Immature natural killer cell (primary cell): ENCODE results near the gene ATRAID. TPM values are rescaled to one million over a fixed set of nuclear protein-coding genes. Genes with fewer than 3 reads are reported as not detected.

ENCODE experiments used
- DNase-seq, 3 donors: peaks; one replicate each; pipeline ENCODE4 v3.0.0; 2022; ENCODE audit warnings: mixed read lengths in 1 of 3
- H3K27ac Mint-ChIP-seq, 6 donors: one replicate each; pipeline ENCODE4 v1.8.0; 2020; ENCODE audit warnings: mixed read lengths in 6 of 6, mild to moderate bottlenecking in 5 of 6, inconsistent platforms in 4 of 6, moderate library complexity in 3 of 6
- H3K27me3 Mint-ChIP-seq, 3 donors: one replicate each; pipeline ENCODE4 v1.8.0; 2020 to 2021; ENCODE audit warnings: low read depth in 3 of 3, mild to moderate bottlenecking in 3 of 3, mixed read lengths in 3 of 3, moderate library complexity in 3 of 3, inconsistent platforms in 1 of 3
- H3K36me3 Mint-ChIP-seq, 3 donors: one replicate each; pipeline ENCODE4 v1.8.0; 2020; ENCODE audit warnings: mixed read lengths in 3 of 3, inconsistent platforms in 2 of 3, mild to moderate bottlenecking in 2 of 3
- H3K4me1 Mint-ChIP-seq, 2 donors: one replicate each; pipeline ENCODE4 v1.8.0; 2020; ENCODE audit warnings: inconsistent platforms in 2 of 2, mild to moderate bottlenecking in 2 of 2, mixed read lengths in 2 of 2, moderate library complexity in 1 of 2
- H3K4me3 Mint-ChIP-seq, 5 donors: one replicate each; pipeline ENCODE4 v1.8.0; 2020; ENCODE audit warnings: mild to moderate bottlenecking in 5 of 5, mixed read lengths in 5 of 5, inconsistent platforms in 3 of 5, moderate library complexity in 3 of 5
- H3K9me3 Mint-ChIP-seq, 6 donors: one replicate each; pipeline ENCODE4 v1.8.0; 2020; ENCODE audit warnings: mild to moderate bottlenecking in 6 of 6, mixed read lengths in 6 of 6, inconsistent platforms in 4 of 6, moderate library complexity in 3 of 6
- polyA plus RNA-seq, 3 donors: library from polyadenylated mRNA; unstranded; fragments of 300-500 nt; fragmentation: Illumina TruSeq; gene quantifications; one replicate each; pipeline ENCODE4 v1.2.3, GENCODE V29; 2021

Gene ATRAID
- polyA plus RNA-seq, 3 donors from 2014 or later, result 264 to 391 (median 388) TPM

DNA sequence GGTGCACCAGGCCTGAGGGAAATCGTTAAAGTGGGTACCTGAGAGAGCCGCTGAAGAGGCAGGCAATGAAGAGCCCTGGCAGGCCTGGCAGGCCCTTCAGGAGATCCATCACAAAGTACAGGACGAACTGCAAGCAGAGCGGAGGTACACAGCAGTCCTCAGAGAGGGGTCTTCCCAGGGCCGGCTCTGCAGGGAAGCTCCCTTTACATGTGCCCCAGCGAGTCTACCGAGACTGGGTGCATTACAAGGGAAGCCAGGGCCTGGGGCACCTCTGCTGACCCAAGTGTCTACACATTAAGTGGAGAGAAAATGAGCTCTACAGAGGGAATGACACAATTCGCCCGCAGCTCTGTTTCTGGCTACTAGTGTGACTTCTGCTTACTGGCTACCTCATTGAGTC lies 8.1 kb upstream of the ATRAID start:
- Mint-ChIP-seq H3K36me3 (peaks cover 13 to 37% (median 26%) of the 10 kb centered on the region in 3 donors), H3K27ac (no peak overlapping the region), H3K4me1 (no peaks in the 10 kb centered on the region), H3K4me3 (no peak overlapping the region), H3K9me3 (no peaks in the 10 kb centered on the region), H3K27me3 (peaks cover 2 to 8% (median 4%) of the 10 kb centered on the region in 3 donors)
- no peak for DNase-seq

DNA sequence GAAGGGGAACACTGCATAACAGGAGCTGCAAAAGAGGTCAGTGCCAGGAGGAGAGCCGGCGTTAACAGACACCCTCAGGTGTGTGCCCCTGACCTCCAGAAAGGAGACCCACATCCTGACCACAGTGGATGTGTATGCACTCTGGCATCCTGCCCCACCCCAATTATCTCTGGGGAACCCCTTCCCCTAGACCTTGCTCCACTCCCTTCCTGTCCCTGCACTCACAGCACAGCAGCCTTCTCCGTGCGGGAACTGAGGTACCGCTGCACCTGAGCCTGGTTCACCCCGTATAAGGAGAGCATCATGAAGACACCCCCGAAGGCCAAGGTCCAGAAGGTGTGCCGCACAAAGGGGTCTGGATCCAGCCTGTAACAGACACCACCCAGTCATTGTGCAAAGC lies 7.3 kb upstream of the ATRAID start:
- Mint-ChIP-seq H3K9me3 (no peaks in the 10 kb centered on the region), H3K36me3 (peaks cover 13 to 36% (median 26%) of the 10 kb centered on the region in 3 donors), H3K4me1 (peaks cover 0 to under 1% of the 10 kb centered on the region in 2 donors), H3K27me3 (peaks cover 2 to 8% (median 4%) of the 10 kb centered on the region in 3 donors), H3K27ac (no peak overlapping the region), H3K4me3 (no peak overlapping the region)
- no peak for DNase-seq

DNA sequence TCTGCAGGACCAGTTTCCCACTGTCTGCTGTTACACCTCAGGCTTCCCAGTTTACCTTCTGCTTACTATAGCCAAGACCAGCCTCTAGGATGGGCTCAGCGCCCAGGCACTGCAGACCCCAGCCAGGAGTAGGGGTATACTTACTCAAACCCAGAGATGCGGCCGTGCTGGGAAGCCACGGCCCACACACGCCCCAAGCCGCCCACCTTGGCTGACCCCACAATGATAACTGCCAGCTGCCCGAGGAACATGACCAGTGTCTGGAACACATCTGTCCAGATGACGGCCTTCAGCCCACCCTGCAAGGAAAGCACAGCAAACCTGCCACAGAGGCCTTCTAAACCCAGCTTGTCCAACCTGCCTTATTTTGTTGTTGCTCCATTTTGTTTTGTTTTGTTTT lies 6.6 kb upstream of the ATRAID start:
- Mint-ChIP-seq H3K27me3 (peaks cover 2 to 8% (median 4%) of the 10 kb centered on the region in 3 donors), H3K27ac (peak overlapping the region in 1 of 6 donors; percentile 60), H3K4me3 (no peak overlapping the region), H3K9me3 (no peaks in the 10 kb centered on the region), H3K36me3 (peaks cover 13 to 32% (median 26%) of the 10 kb centered on the region in 3 donors), H3K4me1 (peaks cover 0 to 6% of the 10 kb centered on the region in 2 donors)
- DNase-seq, result no peak

DNA sequence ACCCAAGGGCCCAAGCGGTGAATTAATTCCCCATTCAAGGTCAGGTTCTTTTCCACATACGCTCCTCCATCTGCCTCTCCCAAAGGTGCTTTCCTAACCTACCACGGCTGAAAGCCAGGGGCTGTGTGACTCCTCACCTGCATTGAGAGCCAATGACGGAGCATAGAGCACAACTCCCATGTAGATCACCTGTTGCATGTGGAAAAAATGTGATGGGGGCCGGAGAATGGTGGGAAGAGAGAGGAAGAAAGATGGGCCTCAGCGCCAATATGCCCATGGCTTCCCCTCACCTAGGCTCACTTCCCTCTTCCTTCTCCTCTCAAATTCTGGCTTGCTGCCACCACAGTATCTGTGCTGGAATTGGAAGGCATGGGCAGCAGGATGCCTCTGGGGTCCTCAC lies 5.5 kb upstream of the ATRAID start:
- Mint-ChIP-seq H3K36me3 (peaks cover 13 to 32% (median 26%) of the 10 kb centered on the region in 3 donors), H3K27ac (no peak overlapping the region), H3K9me3 (no peaks in the 10 kb centered on the region), H3K4me1 (peaks cover 4 to 10% of the 10 kb centered on the region in 2 donors), H3K4me3 (no peak overlapping the region), H3K27me3 (peaks cover 2 to 5% (median 4%) of the 10 kb centered on the region in 3 donors)
- no peak for DNase-seq

DNA sequence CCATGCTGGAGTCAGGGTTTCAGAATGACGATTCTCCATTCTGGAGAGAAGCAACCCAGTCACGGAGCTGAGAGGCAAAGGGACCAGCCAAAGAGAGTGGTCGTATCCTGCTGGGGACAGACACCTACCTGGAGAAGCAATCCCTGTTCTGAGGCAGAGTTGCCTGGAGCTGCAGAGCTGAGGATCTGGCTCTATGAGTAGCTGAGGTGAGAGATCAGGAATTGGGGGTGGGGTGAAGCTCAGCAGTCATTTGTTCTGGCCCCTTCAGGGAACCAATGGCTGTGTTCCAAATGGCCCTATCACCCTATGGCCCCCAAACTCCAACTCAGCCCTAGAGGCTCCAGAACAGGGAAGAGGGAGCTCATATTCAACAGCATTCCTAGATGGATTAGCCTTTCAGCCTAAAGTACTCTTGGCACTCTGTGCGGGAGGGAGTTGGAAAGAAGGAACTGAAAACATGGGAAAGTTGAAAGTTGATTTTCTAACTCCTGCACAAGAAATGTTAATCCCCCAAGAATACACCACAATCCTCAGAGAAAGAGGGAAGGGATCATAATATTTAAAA lies 3.3 kb upstream of the ATRAID start:
- peaks cover 16 to 24% of the 10 kb centered on the region in 2 donors for H3K4me1 Mint-ChIP-seq
- peaks cover 0 to 1% (median 0%) of the 10 kb centered on the region in 6 donors for H3K9me3 Mint-ChIP-seq
- DNase-seq, result no peak
- peaks cover 13 to 20% (median 17%) of the 10 kb centered on the region in 3 donors for H3K36me3 Mint-ChIP-seq
- H3K4me3 Mint-ChIP-seq, result peak overlapping the region in 1 of 5 donors; percentile 12
- H3K27me3 Mint-ChIP-seq, result peaks cover 4 to 11% (median 9%) of the 10 kb centered on the region in 3 donors
- H3K27ac Mint-ChIP-seq, result peak overlapping the region in 1 of 6 donors; percentile 35

DNA sequence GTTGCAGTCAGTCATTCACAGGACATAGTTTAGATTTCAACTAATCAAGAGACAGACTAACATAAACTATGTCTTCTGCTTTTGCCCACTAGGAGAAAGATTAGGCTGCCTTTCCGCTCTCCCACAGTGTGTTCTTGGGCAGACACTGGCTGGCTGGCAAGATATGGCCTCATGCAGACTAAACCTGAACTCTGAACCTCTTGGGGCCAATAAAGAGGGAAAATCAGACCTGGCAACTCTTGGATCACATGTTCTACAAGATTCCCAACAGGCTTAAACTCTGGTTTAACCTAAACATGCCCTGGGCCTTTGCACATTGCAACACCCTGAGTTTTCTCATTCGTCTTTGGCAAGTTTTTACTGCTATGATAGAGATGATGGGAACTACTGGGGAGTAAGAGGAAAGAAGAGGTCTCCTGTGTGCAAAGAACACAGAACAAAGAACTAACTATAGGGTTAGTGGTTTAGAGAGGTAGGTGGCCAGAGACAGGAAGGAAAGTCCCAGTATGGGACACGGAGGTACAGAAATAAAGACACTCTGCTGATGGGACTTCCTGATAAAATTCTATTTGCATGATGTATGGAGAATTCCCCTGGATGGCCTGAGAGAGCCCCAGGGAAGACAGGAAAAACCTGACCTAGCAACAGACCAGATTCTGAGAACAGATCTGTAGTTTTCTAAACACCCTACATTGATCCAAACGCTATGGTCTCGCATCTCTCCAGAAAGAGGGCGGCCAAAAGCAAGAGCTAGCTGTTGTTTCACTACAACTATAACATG lies 2.0 kb upstream of the ATRAID start:
- peaks cover 4 to 11% (median 9%) of the 10 kb centered on the region in 3 donors for H3K27me3 Mint-ChIP-seq
- peak overlapping the region; percentile 30 to 68 (median 48) for H3K4me3 Mint-ChIP-seq

DNA sequence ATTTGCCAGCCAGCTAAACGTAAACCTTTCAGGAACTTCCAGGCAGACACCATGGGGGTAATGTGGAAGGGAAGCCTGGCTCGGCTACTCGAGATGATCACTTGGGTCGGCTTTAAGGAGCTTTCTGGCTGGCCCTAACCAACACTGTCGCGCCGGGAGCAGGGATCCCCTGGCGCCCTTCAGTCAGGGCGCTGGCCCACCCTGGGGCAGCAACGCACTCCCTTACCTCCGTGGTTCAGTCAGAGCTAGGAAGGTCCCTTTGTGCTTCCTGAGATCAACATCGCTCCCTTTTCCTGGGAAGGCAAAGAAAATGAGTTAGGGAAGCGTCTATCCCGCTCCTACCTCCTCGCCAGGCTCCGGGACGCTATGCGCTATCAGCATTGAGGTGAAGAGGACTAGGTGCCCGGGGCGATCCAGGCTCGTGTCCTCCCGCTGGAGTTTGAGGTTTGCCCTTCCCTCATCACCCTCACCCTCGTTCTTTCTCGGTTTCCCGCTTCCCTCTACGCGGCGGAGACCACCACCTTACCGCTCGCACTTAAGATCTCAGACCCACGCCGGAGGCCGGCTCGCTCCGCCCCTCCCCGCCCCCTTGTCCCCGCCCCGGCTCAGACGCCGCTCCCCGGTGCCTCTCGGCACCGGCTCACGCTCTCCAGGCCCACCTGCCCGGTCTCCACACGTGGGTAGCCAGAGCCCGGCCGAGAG lies 449 bp upstream of the ATRAID start:
- Mint-ChIP-seq H3K9me3 (peaks cover 0 to 1% (median 0%) of the 10 kb centered on the region in 6 donors), H3K4me3 (peak overlapping the region; percentile 84 to 99 (median 86)), H3K27ac (peak overlapping the region; percentile 72 to 100 (median 87)), H3K36me3 (peaks cover 6 to 9% (median 8%) of the 10 kb centered on the region in 3 donors), H3K27me3 (peaks cover 4 to 11% (median 7%) of the 10 kb centered on the region in 3 donors), H3K4me1 (peaks cover 22 to 28% of the 10 kb centered on the region in 2 donors)
- DNase-seq, result no peak

More for the DNA sequence above, 2.0 kb upstream of the ATRAID start:
- peaks cover 0 to 1% (median 0%) of the 10 kb centered on the region in 6 donors for H3K9me3 Mint-ChIP-seq
- H3K36me3 Mint-ChIP-seq, result peaks cover 13 to 17% (median 16%) of the 10 kb centered on the region in 3 donors
- H3K27ac Mint-ChIP-seq, result peak overlapping the region in 4 of 6 donors; percentile 7 to 84 (median 41)
- no peak for DNase-seq
- H3K4me1 Mint-ChIP-seq, result peaks cover 18 to 27% of the 10 kb centered on the region in 2 donors

DNA sequence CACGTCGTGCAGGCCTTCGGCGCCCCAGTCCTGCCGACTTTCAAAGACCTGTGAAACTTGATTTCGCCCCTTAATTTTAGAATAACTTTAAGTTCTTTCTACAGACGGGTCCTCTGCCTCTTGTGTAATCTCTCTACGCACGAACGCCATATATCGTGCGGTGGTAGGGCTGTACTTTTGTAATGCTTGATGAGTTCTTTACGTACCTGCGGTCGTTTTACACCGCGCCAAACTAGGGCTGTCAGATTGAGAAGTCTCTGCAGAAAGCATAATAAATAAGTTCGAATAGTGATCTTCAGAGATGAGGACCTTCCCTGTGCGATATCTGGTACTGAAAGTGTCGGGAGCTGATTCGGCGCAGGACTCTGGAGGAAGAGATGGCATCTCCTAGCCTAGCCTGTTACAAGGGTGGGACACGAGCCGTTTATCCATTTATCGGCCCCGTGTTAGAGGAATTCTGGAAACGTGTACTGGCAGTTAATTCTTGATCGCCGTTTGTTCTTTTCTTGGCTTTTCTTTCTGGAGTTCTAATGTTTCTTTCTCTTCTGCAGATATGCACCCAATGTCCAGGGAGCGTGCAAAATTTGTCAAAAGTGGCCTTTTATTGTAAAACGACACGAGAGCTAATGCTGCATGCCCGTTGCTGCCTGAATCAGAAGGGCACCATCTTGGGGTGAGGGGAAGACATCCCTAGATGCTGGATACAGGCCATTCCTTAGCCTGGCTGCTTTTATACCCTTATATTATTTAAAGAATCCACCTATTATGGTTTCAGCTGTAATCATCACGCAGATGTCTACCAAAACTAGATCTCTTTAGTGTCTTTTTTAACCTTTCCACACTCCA lies 1.0 kb downstream of the ATRAID start:
- Mint-ChIP-seq H3K36me3 (peaks cover 0 to 3% (median 0%) of the 10 kb centered on the region in 3 donors), H3K4me1 (peaks cover 36 to 43% of the 10 kb centered on the region in 2 donors), H3K27ac (peak overlapping the region; percentile 99 to 100 (median 100)), H3K9me3 (peaks cover 0 to 1% (median 0%) of the 10 kb centered on the region in 6 donors), H3K27me3 (peaks cover 6 to 13% (median 7%) of the 10 kb centered on the region in 3 donors), H3K4me3 (peak overlapping the region; percentile 93 to 99 (median 98))
- DNase-seq, result peak; percentile 68 to 78 (median 75)

DNA sequence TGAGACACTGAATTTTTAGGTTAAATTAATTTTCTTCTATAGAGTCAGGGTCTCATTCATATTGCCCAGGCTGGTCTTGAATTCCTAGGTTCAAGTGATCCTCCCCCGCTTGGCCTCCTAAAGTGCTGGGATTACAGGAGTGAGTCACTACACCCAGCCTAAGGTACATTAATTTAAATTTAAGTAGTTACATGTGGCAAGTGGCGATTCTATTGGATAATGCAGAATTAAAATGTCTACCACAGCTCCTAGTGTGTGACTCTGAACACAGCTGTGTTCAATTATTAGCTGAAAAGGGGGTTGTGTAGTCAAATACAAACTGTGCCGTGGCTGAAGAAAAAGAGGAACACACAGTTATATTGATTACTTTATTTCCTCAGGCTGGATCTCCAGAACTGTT lies 3.1 kb downstream of the ATRAID start:
- DNase-seq, result no peak
- H3K27ac Mint-ChIP-seq, result peak overlapping the region in 3 of 6 donors; percentile 20 to 79 (median 34)
- H3K27me3 Mint-ChIP-seq, result peaks cover 5 to 13% (median 6%) of the 10 kb centered on the region in 3 donors

DNA sequence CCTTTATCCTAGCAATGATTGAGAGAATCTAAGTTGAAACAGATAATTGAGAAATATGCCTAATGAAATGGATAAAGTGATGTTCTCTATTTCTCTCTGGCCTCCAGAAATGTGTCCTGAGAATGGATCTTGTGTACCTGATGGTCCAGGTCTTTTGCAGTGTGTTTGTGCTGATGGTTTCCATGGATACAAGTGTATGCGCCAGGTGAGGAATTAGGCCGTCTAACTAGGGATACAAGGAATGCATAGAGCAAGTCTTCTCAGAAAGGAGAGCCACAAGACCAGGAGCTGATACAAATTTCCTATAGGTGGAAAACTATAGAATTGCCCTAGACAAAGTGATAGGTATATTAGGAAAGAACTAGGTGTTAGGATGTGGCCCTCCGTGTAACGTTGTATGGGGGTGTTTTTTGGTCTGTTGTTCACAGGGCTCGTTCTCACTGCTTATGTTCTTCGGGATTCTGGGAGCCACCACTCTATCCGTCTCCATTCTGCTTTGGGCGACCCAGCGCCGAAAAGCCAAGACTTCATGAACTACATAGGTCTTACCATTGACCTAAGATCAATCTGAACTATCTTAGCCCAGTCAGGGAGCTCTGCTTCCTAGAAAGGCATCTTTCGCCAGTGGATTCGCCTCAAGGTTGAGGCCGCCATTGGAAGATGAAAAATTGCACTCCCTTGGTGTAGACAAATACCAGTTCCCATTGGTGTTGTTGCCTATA lies 4.7 kb downstream of the ATRAID start:
- no peak for DNase-seq
- H3K27me3 Mint-ChIP-seq, result peaks cover 5 to 10% (median 6%) of the 10 kb centered on the region in 3 donors
- peaks cover 0 to 9% (median 4%) of the 10 kb centered on the region in 3 donors for H3K36me3 Mint-ChIP-seq
- H3K4me3 Mint-ChIP-seq, result peak overlapping the region; percentile 83 to 95 (median 93)
- peaks cover 0 to 1% (median 0%) of the 10 kb centered on the region in 6 donors for H3K9me3 Mint-ChIP-seq
- peaks cover 40 to 42% of the 10 kb centered on the region in 2 donors for H3K4me1 Mint-ChIP-seq
- H3K27ac Mint-ChIP-seq, result peak overlapping the region; percentile 69 to 92 (median 90)

More for the DNA sequence above, 3.1 kb downstream of the ATRAID start:
- H3K9me3 Mint-ChIP-seq, result peaks cover 0 to 1% (median 0%) of the 10 kb centered on the region in 6 donors
- peaks cover 0 to 1% (median 0%) of the 10 kb centered on the region in 3 donors for H3K36me3 Mint-ChIP-seq
- H3K4me3 Mint-ChIP-seq, result no peak overlapping the region
- H3K4me1 Mint-ChIP-seq, result peaks cover 44 to 50% of the 10 kb centered on the region in 2 donors

DNA sequence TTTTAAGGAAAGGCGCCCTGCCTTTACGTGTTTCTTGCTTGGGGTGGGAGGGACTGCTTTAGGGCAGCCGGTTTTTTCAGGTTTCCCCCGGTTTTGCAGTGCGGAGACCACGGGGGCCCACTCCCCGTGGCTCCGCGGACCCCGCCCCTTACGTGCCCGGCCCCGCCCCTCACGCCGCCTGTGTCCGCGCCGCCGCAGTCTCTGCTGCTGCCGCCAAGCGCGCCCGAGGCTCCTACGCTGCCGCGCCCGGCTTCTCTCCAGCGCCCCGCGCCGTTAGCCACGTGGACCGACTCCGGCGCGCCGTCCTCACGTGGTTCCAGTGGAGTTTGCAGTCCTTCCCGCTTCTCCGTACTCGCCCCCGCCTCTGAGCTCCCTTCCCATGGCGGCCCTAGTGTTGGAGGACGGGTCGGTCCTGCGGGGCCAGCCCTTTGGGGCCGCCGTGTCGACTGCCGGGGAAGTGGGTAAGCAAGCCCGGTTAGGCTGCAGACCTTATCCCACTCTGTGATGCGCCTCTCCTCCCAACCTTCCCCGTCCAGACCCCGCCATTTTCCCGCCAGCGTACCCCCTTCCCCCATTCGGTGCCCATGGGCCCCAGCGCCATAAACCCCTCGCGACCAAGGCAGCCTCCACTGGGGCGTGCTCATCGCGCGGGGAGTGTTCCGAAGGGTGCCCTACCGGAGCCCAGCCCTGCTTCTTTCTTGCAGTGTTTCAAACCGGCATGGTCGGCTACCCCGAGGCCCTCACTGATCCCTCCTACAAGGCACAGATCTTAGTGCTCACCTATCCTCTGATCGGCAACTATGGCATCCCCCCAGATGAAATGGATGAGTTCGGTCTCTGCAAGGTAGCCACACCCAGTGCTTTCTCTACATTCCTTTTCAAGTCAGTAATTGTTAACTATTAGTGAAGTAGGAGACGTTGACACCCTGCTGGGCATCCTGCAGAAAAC lies 5.6 kb downstream of the ATRAID start, which contains the start of gene CAD:
Gene CAD (plus strand): TSS at position 197 of the 949 bp plus-strand sequence. CDS start 183 bp downstream, at position 380.
- peak within 1 kb of the TSS; percentile 83 to 95 (median 93) for H3K4me3 Mint-ChIP-seq
- peak within 1 kb of the TSS; percentile 69 to 92 (median 90) for H3K27ac Mint-ChIP-seq
- peak; percentile 77 to 82 (median 81) for DNase-seq
- H3K9me3 Mint-ChIP-seq, result peaks cover 0 to under 1% (median 0%) of the 10 kb centered on the region in 6 donors
- H3K36me3 Mint-ChIP-seq, result peaks cover 0 to 14% (median 4%) of the 10 kb centered on the region in 3 donors
- peaks cover 39 to 41% of the 10 kb centered on the region in 2 donors for H3K4me1 Mint-ChIP-seq
- H3K27me3 Mint-ChIP-seq, result peaks cover 2 to 6% (median 5%) of the 10 kb centered on the region in 3 donors
